ENCODE results near the gene PRKN. TPM values are rescaled to one million over a fixed set of nuclear protein-coding genes. Genes with fewer than 3 reads are reported as not detected.

The PRKN gene
- total RNA-seq, 1 experiment from 2014 or later: 1.2 TPM

- ChIA-PET CTCF (no interaction called here), POLR2A (ENCODE audit: low non-redundant PET) (no interaction called here)
- TF ChIP-seq CTCF (conservative IDR thresholded peaks at IDR 0.05; ENCODE audit: low read depth, low read length): no peak
- TF ChIP-seq EZH2 (IDR thresholded peaks at IDR 0.05; ENCODE audit: borderline replicate concordance, low read depth, low read length, poor library complexity, severe bottlenecking): no peak
- no peak overlapping the region for H3K27ac ChIP-seq (ENCODE audit: low read depth, low read length, poor library complexity, severe bottlenecking)
- no peaks in the 10 kb centered on the region for H3K27me3 ChIP-seq (replicated peaks; ENCODE audit: insufficient read depth, low read depth, low read length, poor library complexity)
- no peaks in the 10 kb centered on the region for H3K4me1 ChIP-seq (ENCODE audit: insufficient read depth, low read length, poor library complexity, severe bottlenecking)
- no peaks in the 10 kb centered on the region for H3K36me3 ChIP-seq (ENCODE audit: insufficient read depth, low read length, poor library complexity, severe bottlenecking)
- DNase-seq (ENCODE audit: low spot score): peak; percentile 2
- H3K9me3 ChIP-seq (ENCODE audit: low read depth, low read length, poor library complexity, severe bottlenecking): no peaks in the 10 kb centered on the region
- H3K4me3 ChIP-seq (ENCODE audit: low read depth, low read length, poor library complexity, severe bottlenecking): no peak overlapping the region
- intact Hi-C loops (cut with micrococcal nuclease; ENCODE audit: unreplicated experiment): no loop called here
- BruUV-seq (replicated peaks): no TSS peak
Measured at GRCh38 chr6:162688751-162689345, 38.7 kb downstream of the PRKN start.

GRCh38 chr6:162685586-162685985, 42.0 kb downstream of the PRKN start:
- no peak overlapping the region for H3K4me3 ChIP-seq (ENCODE audit: low read depth, low read length, poor library complexity, severe bottlenecking)
- H3K4me1 ChIP-seq (ENCODE audit: insufficient read depth, low read length, poor library complexity, severe bottlenecking): no peaks in the 10 kb centered on the region
- ChIA-PET POLR2A (ENCODE audit: low non-redundant PET) (no interaction called here), CTCF (no interaction called here)
- no TSS peak for BruUV-seq (replicated peaks)
- intact Hi-C loops (cut with micrococcal nuclease; ENCODE audit: unreplicated experiment): no loop called here
- H3K36me3 ChIP-seq (ENCODE audit: insufficient read depth, low read length, poor library complexity, severe bottlenecking): no peaks in the 10 kb centered on the region
- no peak for DNase-seq (ENCODE audit: low spot score)
- no peaks in the 10 kb centered on the region for H3K27me3 ChIP-seq (replicated peaks; ENCODE audit: insufficient read depth, low read depth, low read length, poor library complexity)
- H3K27ac ChIP-seq (ENCODE audit: low read depth, low read length, poor library complexity, severe bottlenecking): no peak overlapping the region
- TF ChIP-seq EZH2 (IDR thresholded peaks at IDR 0.05; ENCODE audit: borderline replicate concordance, low read depth, low read length, poor library complexity, severe bottlenecking) (no peak), CTCF (conservative IDR thresholded peaks at IDR 0.05; ENCODE audit: low read depth, low read length) (no peak)
- no peaks in the 10 kb centered on the region for H3K9me3 ChIP-seq (ENCODE audit: low read depth, low read length, poor library complexity, severe bottlenecking)

- CTCF ChIA-PET: no interaction called here
- Histone ChIP-seq H3K27ac (ENCODE audit: low read depth, low read length, poor library complexity, severe bottlenecking) (no peak overlapping the region), H3K36me3 (ENCODE audit: insufficient read depth, low read length, poor library complexity, severe bottlenecking) (no peaks in the 10 kb centered on the region), H3K9me3 (ENCODE audit: low read depth, low read length, poor library complexity, severe bottlenecking) (no peaks in the 10 kb centered on the region), H3K27me3 (replicated peaks; ENCODE audit: insufficient read depth, low read depth, low read length, poor library complexity) (no peaks in the 10 kb centered on the region), H3K4me1 (ENCODE audit: insufficient read depth, low read length, poor library complexity, severe bottlenecking) (no peaks in the 10 kb centered on the region), H3K4me3 (ENCODE audit: low read depth, low read length, poor library complexity, severe bottlenecking) (no peak overlapping the region)
- DNase-seq (ENCODE audit: low spot score): no peak
- BruUV-seq (replicated peaks): no TSS peak
- TF ChIP-seq EZH2 (IDR thresholded peaks at IDR 0.05; ENCODE audit: borderline replicate concordance, low read depth, low read length, poor library complexity, severe bottlenecking) (no peak), CTCF (conservative IDR thresholded peaks at IDR 0.05; ENCODE audit: low read depth, low read length) (no peak)
- POLR2A ChIA-PET (ENCODE audit: low non-redundant PET): no interaction called here
- intact Hi-C loops (cut with micrococcal nuclease; ENCODE audit: unreplicated experiment): no loop called here
Measured at GRCh38 chr6:162684961-162685360, 42.6 kb downstream of the PRKN start.

All from A673 (cell line).